Heart left ventricle (tissue), 16 donors: Measurements from ENCODE around the gene TOPBP1. TPM values are rescaled to one million over a fixed set of nuclear protein-coding genes. Genes with fewer than 3 reads are reported as not detected.
A peak's percentile ranks its signal among the peaks of the same experiment; 100 is the strongest.

Experiments used
- ATAC-seq, 4 donors: fragments of 200-7000 bp; cut with Tn5 transposase; one replicate each; pipeline ENCODE4 v1.9.1; 2020 to 2022; ENCODE audit warnings: moderate library complexity in 4 of 4, mild to moderate bottlenecking in 3 of 4, moderate number of reproducible peaks in 1 of 4
- DNase-seq, 5 donors: peaks; one replicate each; pipeline ENCODE4 v3.0.0-alpha.2; 2020
- H3K27ac ChIP-seq, 12 donors: fragments of 200-600 bp; sonication (generic) in 4 of 12; one replicate each; pipeline versions ENCODE4 v1.5.0 to v1.8.0; 2016 to 2022; ENCODE audit warnings: mild to moderate bottlenecking in 2 of 12
- H3K27me3 ChIP-seq, 9 donors: fragments of 200-600 bp; sonication (generic) in 2 of 9; one replicate each; pipeline versions ENCODE4 v1.5.1 to v1.8.0; 2016 to 2022; ENCODE audit warnings: mild to moderate bottlenecking in 3 of 9
- H3K36me3 ChIP-seq, 9 donors: fragments of 200-600 bp; sonication (generic) in 2 of 9; one replicate each; pipeline versions ENCODE4 v1.5.0 to v1.8.0; 2018 to 2022; ENCODE audit warnings: mild to moderate bottlenecking in 2 of 9
- H3K4me1 ChIP-seq, 12 donors: fragments of 200-600 bp; sonication (generic) in 4 of 12; one replicate each; pipeline versions ENCODE4 v1.5.0 to v1.8.0; 2016 to 2022; ENCODE audit warnings: mild to moderate bottlenecking in 3 of 12
- H3K4me3 ChIP-seq, 12 donors: fragments of 200-600 bp; sonication (generic) in 4 of 12; one replicate each; pipeline versions ENCODE4 v1.5.0 to v1.8.0; 2017 to 2022; ENCODE audit warnings: mild to moderate bottlenecking in 9 of 12, moderate library complexity in 4 of 12
- H3K9me3 ChIP-seq, 12 donors: fragments of 200-600 bp; sonication (generic) in 4 of 12; one replicate each; pipeline versions ENCODE4 v1.5.0 to v1.8.0; 2016 to 2022; ENCODE audit warnings: mild to moderate bottlenecking in 1 of 12
- POLR2A ChIP-seq, 2 donors: fragments of 450-650 bp; IDR thresholded peaks; one replicate each; pipeline ENCODE4 v1.6.1; 2017; ENCODE audit warnings: antibody characterized with exemption in 2 of 2, mild to moderate bottlenecking in 2 of 2, moderate library complexity in 2 of 2
- WGBS, 4 donors: extraction: QIAGEN DNeasy Blood & Tissue Kit in 2 of 4; methylation state at CpG; one replicate each; pipeline versions ENCODE4 v1.1.5 to v1.1.7; 2013 to 2018; 5-methylcytosine and 5-hydroxymethylcytosine counted together
- intact Hi-C, 10 donors: fragments of 100-400 bp; cut with DNase I; formaldehyde crosslinking; loops; one replicate each; pipeline versions ENCODE4 v1.11.1 to v1.14.2; 2022
- polyA plus RNA-seq, 2 donors: library from polyadenylated mRNA; stranded (reverse); fragments of 200-250 nt; gene quantifications; one replicate each; pipeline ENCODE4 v1.2.3, GENCODE V29; 2013
- total RNA-seq, 9 donors: library from RNA; depleted of rRNA in 2 of 9; stranded (reverse); fragments of >200 nt in 2 of 9; fragmentation: NEBNext Ultra II Directional in 3 of 9; extraction: Animal tissue kit (Norgen Biotek cat#: 25700) in 3 of 9; gene quantifications; one replicate each; pipeline versions ENCODE4 v1.1.0 to v1.2.4, GENCODE V29; 2016 to 2023
- TF ChIP-seq, protein P1 (sequence below), 12 donors: fragments of 200-600 bp; sonication (generic) in 4 of 12; IDR thresholded peaks; one replicate each; pipeline versions ENCODE4 v1.5.0 to v1.8.0; 2018 to 2022; ENCODE audit warnings: antibody characterized with exemption in 12 of 12, mild to moderate bottlenecking in 5 of 12
- donor health status: ischemic (EF 13 %, LVEDD 7.1; RV severe dilation, severe dysfunction).
- donor health status: healthy with polysubstance abuse.
- donor health status: DM: no; HTN: yes; CAD: no.
- donor health status: DM: no; HTN: no; CAD: no.
- donor health status: ischemic (EF 25% LVEDD 6.9; RV normal size, moderate dysfunction).
- donor health status: ischemic (EF 25% LVEDD 5.7; RV mildly dilated, moderate dysfunction).
- donor health status: healthy.
- donor health status: DM: yes; HTN: yes; CAD: no.
- donor health status: ischemic (EF 35%, LVEDD 5.7; RV mildly dilated, moderate dysfunction).
- donor health status: nonischemic (EF 11% LVEDD 7.7; RV severe dilation, severe dysfunction).
- donor health status: DM: yes; HTN: yes; CAD: no.
- donor health status: PGD.
- donor health status: ischemic (EF 29% LVEDD 5.4; RV normal size, mild dysfunction).
- donor health status: nonischemic (EF 23%, LVEDD 6.1; RV moderate dilation, normal function).

Gene TOPBP1
- total and polyA plus RNA-seq, 11 donors = 2.6 to 18.3 (median 11.7) TPM

- no peak for DNase-seq
- Histone ChIP-seq H3K27ac (no peak overlapping the region), H3K36me3 (peaks cover 0 to 9% (median 2%) of the 10 kb centered on the region in 9 donors), H3K4me1 (peaks cover 0 to 30% (median 17%) of the 10 kb centered on the region in 12 donors), H3K4me3 (peak overlapping the region in 1 of 12 donors; percentile 1), H3K27me3 (no peaks in the 10 kb centered on the region), H3K9me3 (no peaks in the 10 kb centered on the region)
- ATAC-seq = peak in 3 of 4 donors; percentile 56 to 60 (median 59)
- intact Hi-C loops = loop anchor here in 7 of 10 donors (2.0 to 10.0 kb wide), 7 partner anchors 141 to 263 kb away; partner anchors contain the start of genes SRPRB (in 5 of the 7) and RAB6B (in 1 of the 7)
- TF ChIP-seq POLR2A (IDR thresholded peaks at IDR 0.05) = no peak
- TF ChIP-seq, protein P1, sequence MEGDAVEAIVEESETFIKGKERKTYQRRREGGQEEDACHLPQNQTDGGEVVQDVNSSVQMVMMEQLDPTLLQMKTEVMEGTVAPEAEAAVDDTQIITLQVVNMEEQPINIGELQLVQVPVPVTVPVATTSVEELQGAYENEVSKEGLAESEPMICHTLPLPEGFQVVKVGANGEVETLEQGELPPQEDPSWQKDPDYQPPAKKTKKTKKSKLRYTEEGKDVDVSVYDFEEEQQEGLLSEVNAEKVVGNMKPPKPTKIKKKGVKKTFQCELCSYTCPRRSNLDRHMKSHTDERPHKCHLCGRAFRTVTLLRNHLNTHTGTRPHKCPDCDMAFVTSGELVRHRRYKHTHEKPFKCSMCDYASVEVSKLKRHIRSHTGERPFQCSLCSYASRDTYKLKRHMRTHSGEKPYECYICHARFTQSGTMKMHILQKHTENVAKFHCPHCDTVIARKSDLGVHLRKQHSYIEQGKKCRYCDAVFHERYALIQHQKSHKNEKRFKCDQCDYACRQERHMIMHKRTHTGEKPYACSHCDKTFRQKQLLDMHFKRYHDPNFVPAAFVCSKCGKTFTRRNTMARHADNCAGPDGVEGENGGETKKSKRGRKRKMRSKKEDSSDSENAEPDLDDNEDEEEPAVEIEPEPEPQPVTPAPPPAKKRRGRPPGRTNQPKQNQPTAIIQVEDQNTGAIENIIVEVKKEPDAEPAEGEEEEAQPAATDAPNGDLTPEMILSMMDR (IDR thresholded peaks at IDR 0.05) = peak; percentile 37 to 65 (median 52)
- WGBS, 4 donors = 54 to 56% (median 55%) methylated on average over 7 of the region's 7 CpGs
Measured at GRCh38 chr3:133663569-133664313, 2.0 kb upstream of the TOPBP1 start.

GRCh38 chr3:133662278-133662651 is 524 bp upstream of the TOPBP1 start:
- intact Hi-C loops = loop anchor here in 7 of 10 donors (2.0 to 10.0 kb wide), 7 partner anchors 143 to 265 kb away; partner anchors contain the start of genes SRPRB (in 5 of the 7) and RAB6B (in 1 of the 7)
- TF ChIP-seq, protein P1 (IDR thresholded peaks at IDR 0.05) = peak in 1 of 12 donors; percentile 13
- TF ChIP-seq POLR2A (IDR thresholded peaks at IDR 0.05) = no peak
- Histone ChIP-seq H3K36me3 (peaks cover 0 to 24% (median 15%) of the 10 kb centered on the region in 9 donors), H3K4me3 (peak overlapping the region; percentile 75 to 92 (median 85)), H3K27me3 (no peaks in the 10 kb centered on the region), H3K27ac (peak overlapping the region; percentile 50 to 92 (median 82)), H3K4me1 (peaks cover 0 to 30% (median 15%) of the 10 kb centered on the region in 12 donors), H3K9me3 (no peaks in the 10 kb centered on the region)
- peak; percentile 42 to 69 (median 52) for ATAC-seq
- DNase-seq = no peak
- WGBS, 4 donors = 10 to 11% (median 10%) methylated on average over 7 of the region's 7 CpGs

DNA sequence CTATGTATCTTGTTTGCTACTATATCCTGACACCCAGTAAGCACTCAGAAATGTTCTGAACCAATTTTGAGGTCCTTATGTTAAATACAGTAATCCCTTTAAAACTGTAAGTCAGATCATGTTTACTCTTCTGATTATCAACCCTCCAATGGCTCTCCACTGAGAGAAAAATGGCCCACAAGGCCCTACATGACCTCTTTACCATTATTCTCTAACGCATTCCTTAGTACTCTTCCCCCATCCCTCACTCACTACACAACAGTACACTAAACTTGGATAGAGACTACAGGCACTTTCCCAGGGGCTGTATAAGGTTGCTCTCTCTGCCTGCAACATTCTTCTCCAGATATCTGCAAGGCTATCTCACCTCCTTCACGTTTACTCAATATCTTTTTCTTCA is 1.9 kb downstream of the TOPBP1 start:
- intact Hi-C loops = loop anchor here in 7 of 10 donors (5.0 to 10.0 kb wide), 6 partner anchors 145 to 265 kb away; partner anchors contain the start of genes SRPRB (in 5 of the 7) and RAB6B (in 1 of the 7)
- TF ChIP-seq POLR2A (IDR thresholded peaks at IDR 0.05) = no peak
- TF ChIP-seq, protein P1 (IDR thresholded peaks at IDR 0.05) = no peak
- DNase-seq (no peak), ATAC-seq (no peak)
- Histone ChIP-seq H3K27ac (no peak overlapping the region), H3K4me1 (peaks cover 0 to 30% (median 15%) of the 10 kb centered on the region in 12 donors), H3K36me3 (peaks cover 0 to 48% (median 40%) of the 10 kb centered on the region in 9 donors), H3K4me3 (no peak overlapping the region), H3K27me3 (no peaks in the 10 kb centered on the region), H3K9me3 (no peaks in the 10 kb centered on the region)
- WGBS, 4 donors = 69 to 85% (median 71%) methylated on average over 2 of the region's 2 CpGs
